SK-N-SH treated with all-trans-retinoic acid at 6 μM for 48 hours (cell line): Measurements from ENCODE around the gene ZW10.

Source experiments
- BACH2 ChIP-seq: fragments of 250-450 bp; sonication (Bioruptor Pico); IDR thresholded peaks from 2 replicates; pipeline ENCODE4 v1.9.0; 2021; ENCODE audit warnings: mild to moderate bottlenecking, borderline replicate concordance
- TF ChIP-seq, protein P1 (sequence below): fragments of 250-450 bp; sonication (Bioruptor Pico); IDR thresholded peaks from 2 replicates; pipeline ENCODE4 v1.5.1; 2020; ENCODE audit warnings: low read depth, mild to moderate bottlenecking, moderate library complexity

DNA sequence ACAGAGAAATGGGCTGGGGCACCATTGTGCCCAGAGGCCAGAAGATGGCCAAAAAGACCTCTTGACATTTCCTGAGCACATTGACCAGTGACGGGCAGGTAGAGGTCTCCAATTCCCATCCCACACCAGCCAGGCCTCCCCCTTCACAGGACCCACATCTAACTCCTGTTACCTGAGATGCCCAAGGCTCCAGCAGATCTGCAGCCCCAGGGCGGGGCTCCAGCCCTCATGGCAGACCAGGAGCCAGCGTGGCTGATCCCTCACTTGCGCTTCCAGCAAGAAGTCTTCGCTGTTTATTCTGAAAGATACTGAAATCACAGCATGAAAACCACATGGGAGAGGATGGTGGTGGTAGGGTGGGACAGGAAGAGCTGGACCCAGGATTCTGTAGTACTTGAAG, 76.4 kb downstream of the ZW10 start:
- TF ChIP-seq, protein P1, sequence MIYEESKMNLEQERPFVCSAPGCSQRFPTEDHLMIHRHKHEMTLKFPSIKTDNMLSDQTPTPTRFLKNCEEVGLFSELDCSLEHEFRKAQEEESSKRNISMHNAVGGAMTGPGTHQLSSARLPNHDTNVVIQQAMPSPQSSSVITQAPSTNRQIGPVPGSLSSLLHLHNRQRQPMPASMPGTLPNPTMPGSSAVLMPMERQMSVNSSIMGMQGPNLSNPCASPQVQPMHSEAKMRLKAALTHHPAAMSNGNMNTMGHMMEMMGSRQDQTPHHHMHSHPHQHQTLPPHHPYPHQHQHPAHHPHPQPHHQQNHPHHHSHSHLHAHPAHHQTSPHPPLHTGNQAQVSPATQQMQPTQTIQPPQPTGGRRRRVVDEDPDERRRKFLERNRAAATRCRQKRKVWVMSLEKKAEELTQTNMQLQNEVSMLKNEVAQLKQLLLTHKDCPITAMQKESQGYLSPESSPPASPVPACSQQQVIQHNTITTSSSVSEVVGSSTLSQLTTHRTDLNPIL (CRISPR knock-in tag) = no peak
- TF ChIP-seq BACH2 (CRISPR knock-in tag) = no peak
